K562 (cell line): ENCODE results near the gene IFIT2. TPM values are rescaled to one million over a fixed set of nuclear protein-coding genes. Genes with fewer than 3 reads are reported as not detected.
A peak's percentile ranks its signal among the peaks of the same experiment; 100 is the strongest.

ENCODE experiments used
- GABPB1 ChIP-seq: sonication (generic); formaldehyde crosslinking; IDR thresholded peaks from 2 replicates; pipeline ENCODE4 v1.8.0; 2022; ENCODE audit warnings: mild to moderate bottlenecking, missing genetic modification reagents
- MEIS2 ChIP-seq: fragments of 450-650 bp; IDR thresholded peaks from 2 replicates; pipeline ENCODE4 v1.6.1; 2014; ENCODE audit warnings: mild to moderate bottlenecking; ENCODE audit not compliant: partially characterized antibody
- NR2C2 ChIP-seq, 2 experiments: fragments of 200-800 bp in 1 of 2; sonication (Bioruptor generic) in 1 of 2; sonication (generic) in 1 of 2; formaldehyde crosslinking in 1 of 2; IDR thresholded peaks; 2 replicates each; pipeline versions ENCODE4 v1.6.1 to v1.8.0; 2016 to 2022; ENCODE audit warnings: mild to moderate bottlenecking in 1 of 2, missing compliant biosample characterization in 1 of 2, missing genetic modification characterization in 1 of 2, missing genetic modification reagents in 1 of 2
- PML ChIP-seq: IDR thresholded peaks from 2 replicates; pipeline ENCODE4 v1.6.1; 2012; ENCODE audit warnings: low read length, inconsistent platforms
- RAD51 ChIP-seq: fragments of 450-650 bp; IDR thresholded peaks from 2 replicates; pipeline ENCODE4 v1.7.1; 2016; ENCODE audit warnings: low read depth, mild to moderate bottlenecking, borderline replicate concordance
- ZNF57 ChIP-seq: fragments of 450-650 bp; formaldehyde crosslinking; IDR thresholded peaks from 2 replicates; pipeline ENCODE4 v1.4.0; 2020; ENCODE audit warnings: mild to moderate bottlenecking, moderate library complexity
- polyA plus RNA-seq, 8 experiments: library from polyadenylated mRNA; depleted of rRNA in 4 of 8; stranded (reverse) in 5 of 8; unstranded in 3 of 8; fragments of >200 nt; fragmentation: Nextera tagmentation in 2 of 8; fragmentation: Illumina TruSeq in 1 of 8; extraction: Ambion mirVana in 2 of 8; extraction: Trizol in 1 of 8; gene quantifications; 2 replicates each; pipeline versions ENCODE4 v1.2.1 to v1.2.3, GENCODE V29; 2011 to 2014; ENCODE audit warnings: inconsistent platforms in 1 of 8, missing spikeins in 1 of 8
- total RNA-seq, 7 experiments: library from RNA; depleted of rRNA in 6 of 7; stranded (reverse); fragments of >200 nt in 6 of 7; fragmentation: Illumina TruSeq in 2 of 7; extraction: Trizol in 2 of 7; gene quantifications; 2 replicates each; pipeline versions ENCODE4 v1.2.1 to v1.2.3, GENCODE V29; 2011 to 2021; ENCODE audit warnings: low replicate concordance in 1 of 7
- TF ChIP-seq, protein P1 (sequence below): fragments of 450-650 bp; IDR thresholded peaks from 2 replicates; pipeline ENCODE4 v1.6.1; 2017; ENCODE audit warnings: antibody characterized with exemption, mild to moderate bottlenecking
- TF ChIP-seq, protein P2 (sequence below), 2 experiments: fragments of 450-650 bp; conservative IDR thresholded peaks; 2 replicates each; pipeline ENCODE4 v1.6.1; 2017; ENCODE audit warnings: mild to moderate bottlenecking in 2 of 2, moderate library complexity in 2 of 2

Gene IFIT2
- total and polyA plus RNA-seq, 9 of the 15 experiments (the other 6 are each of a cell fraction or from before 2014, with no cell fraction given): 0.03 to 0.25 (median 0.10) TPM; not detected in 1

DNA sequence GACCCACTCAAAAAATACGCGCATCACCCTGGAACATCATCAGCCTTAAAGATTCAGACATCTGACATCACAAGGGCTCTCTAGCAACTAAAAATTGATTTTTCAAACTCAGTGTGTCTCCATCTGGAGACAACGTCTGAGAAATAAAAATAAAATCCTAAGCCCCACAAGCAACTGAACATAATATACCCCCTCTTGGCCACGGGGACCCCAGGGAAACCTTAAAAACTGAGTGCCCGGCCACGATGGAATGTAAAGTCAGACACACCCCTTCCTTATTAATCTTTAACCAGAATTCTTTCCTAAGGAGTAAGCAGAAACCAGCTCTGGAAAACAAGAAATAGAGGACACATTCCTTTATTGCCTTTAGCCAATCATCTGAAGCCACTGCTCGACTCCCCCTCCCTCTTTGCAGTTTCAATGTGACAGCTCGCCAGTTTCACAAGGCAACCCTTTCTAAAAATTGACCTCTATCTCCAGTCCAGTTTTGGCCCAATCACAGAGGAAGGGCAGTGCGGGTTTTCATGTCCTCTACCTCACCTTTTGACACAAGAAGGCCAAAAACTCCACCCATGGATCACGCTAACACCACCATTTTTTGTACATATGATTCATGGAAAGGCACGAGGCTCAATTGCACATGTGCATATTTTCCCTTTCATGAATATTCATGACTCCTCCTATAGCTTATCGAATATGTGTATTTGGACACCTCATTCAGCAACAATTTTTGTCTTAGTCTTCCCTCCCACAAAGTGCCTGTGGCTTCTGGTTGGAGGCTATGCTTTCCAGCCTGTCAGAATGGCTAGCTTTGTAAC is 50.1 kb downstream of the IFIT2 start (continued):
- TF ChIP-seq, protein P1, sequence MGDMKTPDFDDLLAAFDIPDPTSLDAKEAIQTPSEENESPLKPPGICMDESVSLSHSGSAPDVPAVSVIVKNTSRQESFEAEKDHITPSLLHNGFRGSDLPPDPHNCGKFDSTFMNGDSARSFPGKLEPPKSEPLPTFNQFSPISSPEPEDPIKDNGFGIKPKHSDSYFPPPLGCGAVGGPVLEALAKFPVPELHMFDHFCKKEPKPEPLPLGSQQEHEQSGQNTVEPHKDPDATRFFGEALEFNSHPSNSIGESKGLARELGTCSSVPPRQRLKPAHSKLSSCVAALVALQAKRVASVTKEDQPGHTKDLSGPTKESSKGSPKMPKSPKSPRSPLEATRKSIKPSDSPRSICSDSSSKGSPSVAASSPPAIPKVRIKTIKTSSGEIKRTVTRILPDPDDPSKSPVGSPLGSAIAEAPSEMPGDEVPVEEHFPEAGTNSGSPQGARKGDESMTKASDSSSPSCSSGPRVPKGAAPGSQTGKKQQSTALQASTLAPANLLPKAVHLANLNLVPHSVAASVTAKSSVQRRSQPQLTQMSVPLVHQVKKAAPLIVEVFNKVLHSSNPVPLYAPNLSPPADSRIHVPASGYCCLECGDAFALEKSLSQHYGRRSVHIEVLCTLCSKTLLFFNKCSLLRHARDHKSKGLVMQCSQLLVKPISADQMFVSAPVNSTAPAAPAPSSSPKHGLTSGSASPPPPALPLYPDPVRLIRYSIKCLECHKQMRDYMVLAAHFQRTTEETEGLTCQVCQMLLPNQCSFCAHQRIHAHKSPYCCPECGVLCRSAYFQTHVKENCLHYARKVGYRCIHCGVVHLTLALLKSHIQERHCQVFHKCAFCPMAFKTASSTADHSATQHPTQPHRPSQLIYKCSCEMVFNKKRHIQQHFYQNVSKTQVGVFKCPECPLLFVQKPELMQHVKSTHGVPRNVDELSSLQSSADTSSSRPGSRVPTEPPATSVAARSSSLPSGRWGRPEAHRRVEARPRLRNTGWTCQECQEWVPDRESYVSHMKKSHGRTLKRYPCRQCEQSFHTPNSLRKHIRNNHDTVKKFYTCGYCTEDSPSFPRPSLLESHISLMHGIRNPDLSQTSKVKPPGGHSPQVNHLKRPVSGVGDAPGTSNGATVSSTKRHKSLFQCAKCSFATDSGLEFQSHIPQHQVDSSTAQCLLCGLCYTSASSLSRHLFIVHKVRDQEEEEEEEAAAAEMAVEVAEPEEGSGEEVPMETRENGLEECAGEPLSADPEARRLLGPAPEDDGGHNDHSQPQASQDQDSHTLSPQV: 0 out of 2 replicates have a peak, but pooled peaks have one; percentile 35
- TF ChIP-seq NR2C2 (CRISPR knock-in tag; IDR thresholded peaks at IDR 0.05) (no peak), NR2C2 (tag; IDR thresholded peaks at IDR 0.05) (peak; percentile 15; the same call in 1 of the 2 replicates), GABPB1 (CRISPR knock-in tag) (no peak), MEIS2 (peak; percentile 3), RAD51 (no peak), PML (no peak), ZNF57 (no peak)
- TF ChIP-seq, protein P2, sequence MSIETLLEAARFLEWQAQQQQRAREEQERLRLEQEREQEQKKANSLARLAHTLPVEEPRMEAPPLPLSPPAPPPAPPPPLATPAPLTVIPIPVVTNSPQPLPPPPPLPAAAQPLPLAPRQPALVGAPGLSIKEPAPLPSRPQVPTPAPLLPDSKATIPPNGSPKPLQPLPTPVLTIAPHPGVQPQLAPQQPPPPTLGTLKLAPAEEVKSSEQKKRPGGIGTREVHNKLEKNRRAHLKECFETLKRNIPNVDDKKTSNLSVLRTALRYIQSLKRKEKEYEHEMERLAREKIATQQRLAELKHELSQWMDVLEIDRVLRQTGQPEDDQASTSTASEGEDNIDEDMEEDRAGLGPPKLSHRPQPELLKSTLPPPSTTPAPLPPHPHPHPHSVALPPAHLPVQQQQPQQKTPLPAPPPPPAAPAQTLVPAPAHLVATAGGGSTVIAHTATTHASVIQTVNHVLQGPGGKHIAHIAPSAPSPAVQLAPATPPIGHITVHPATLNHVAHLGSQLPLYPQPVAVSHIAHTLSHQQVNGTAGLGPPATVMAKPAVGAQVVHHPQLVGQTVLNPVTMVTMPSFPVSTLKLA (conservative IDR thresholded peaks at IDR 0.05): peak in 1 of 2 experiments; percentile 41; a peak in 2 of 4 replicates
